Esophagus muscularis mucosa (tissue), 4 donors: ENCODE results near the gene SBNO2. TPM values are rescaled to one million over a fixed set of nuclear protein-coding genes. Genes with fewer than 3 reads are reported as not detected.

ENCODE experiments used
- DNase-seq: peaks from one replicate; pipeline ENCODE4 v3.0.0-alpha.2; 2017; ENCODE audit errors: extremely low spot score
- H3K27ac ChIP-seq, 4 donors: fragments of 200-600 bp; sonication (generic); replicated peaks in 1 of 4; 1 replicate in 3 of 4; 2 replicates in 1 of 4; pipeline ENCODE4 v1.5.1; 2016 to 2019; ENCODE audit warnings: mild to moderate bottlenecking in 1 of 4
- H3K27me3 ChIP-seq, 4 donors: fragments of 200-600 bp; sonication (generic); one replicate each; pipeline versions ENCODE4 v1.5.1 to v1.6.0; 2016 to 2019
- H3K36me3 ChIP-seq, 4 donors: fragments of 200-600 bp; sonication (generic); one replicate each; pipeline ENCODE4 v1.5.1; 2016 to 2019
- H3K4me1 ChIP-seq, 4 donors: fragments of 200-600 bp; sonication (generic); one replicate each; pipeline ENCODE4 v1.5.1; 2016 to 2019
- H3K4me3 ChIP-seq, 4 donors: fragments of 200-600 bp; sonication (generic); 1 replicate in 2 of 4; 2 replicates in 2 of 4; pipeline ENCODE4 v1.5.1; 2016 to 2019; ENCODE audit warnings: mild to moderate bottlenecking in 4 of 4, moderate library complexity in 1 of 4
- H3K9me3 ChIP-seq, 4 donors: fragments of 200-600 bp; sonication (generic); 1 replicate in 3 of 4; 2 replicates in 1 of 4; pipeline ENCODE4 v1.5.1; 2016 to 2019
- CTCF ChIP-seq, 3 experiments: fragments of 200-600 bp in 2 of 3; fragments of 450-650 bp in 1 of 3; sonication (generic) in 2 of 3; IDR thresholded peaks; one replicate each; pipeline ENCODE4 v1.5.1; 2017 to 2019; ENCODE audit warnings: antibody characterized with exemption in 3 of 3, mild to moderate bottlenecking in 2 of 3, moderate library complexity in 1 of 3
- EP300 ChIP-seq: sonication (generic); formaldehyde crosslinking; IDR thresholded peaks from one replicate; pipeline ENCODE4 v1.6.1; 2017; ENCODE audit warnings: antibody characterized with exemption
- POLR2A ChIP-seq: fragments of 450-650 bp; IDR thresholded peaks from one replicate; pipeline ENCODE4 v1.6.1; 2017; ENCODE audit warnings: antibody characterized with exemption, moderate library complexity, mild to moderate bottlenecking, low read depth
- POLR2AphosphoS5 ChIP-seq, 2 donors: sonication (generic); formaldehyde crosslinking; IDR thresholded peaks; one replicate each; pipeline ENCODE4 v1.6.1; 2017; ENCODE audit warnings: antibody characterized with exemption in 2 of 2
- WGBS: methylation state at CpG from one replicate; pipeline ENCODE4 v1.1.5; 2018; 5-methylcytosine and 5-hydroxymethylcytosine counted together
- intact Hi-C: fragments of 100-400 bp; cut with DNase I; formaldehyde crosslinking; loops from one replicate; pipeline ENCODE4 v1.15.1; 2023
- total RNA-seq, 4 donors: library from RNA; depleted of rRNA; stranded (reverse); fragments of >200 nt; gene quantifications; one replicate each; pipeline versions ENCODE4 v1.1.0 to v1.2.1, GENCODE V29; 2016

Gene SBNO2
- total RNA-seq, 4 donors from 2014 or later = 16.2 to 141 (median 30.5) TPM

- Histone ChIP-seq H3K4me3 (no peak overlapping the region), H3K27ac (peak overlapping the region in 1 of 4 donors; percentile 8), H3K4me1 (peaks cover 12 to 61% (median 36%) of the 10 kb centered on the region in 4 donors), H3K36me3 (peaks cover 0 to 34% (median 19%) of the 10 kb centered on the region in 4 donors), H3K27me3 (no peaks in the 10 kb centered on the region), H3K9me3 (no peaks in the 10 kb centered on the region)
- TF ChIP-seq CTCF (IDR thresholded peaks at IDR 0.05) = no peak
- no peak for TF ChIP-seq EP300
- TF ChIP-seq POLR2AphosphoS5 (IDR thresholded peaks at IDR 0.05) = no peak
- TF ChIP-seq POLR2A = no peak
- no peak for DNase-seq
- intact Hi-C loops = no loop called here
- 95% methylated on average over 13 of the region's 26 CpGs for WGBS
Observed at GRCh38 chr19:1162404-1163282, 11.4 kb downstream of the SBNO2 start.

- H3K27ac ChIP-seq = peak overlapping the region in 1 of 4 donors; percentile 51
- 68% methylated on average over 3 of the region's 18 CpGs for WGBS
- no peaks in the 10 kb centered on the region for H3K9me3 ChIP-seq
- peaks cover 12 to 58% (median 31%) of the 10 kb centered on the region in 4 donors for H3K4me1 ChIP-seq
- H3K27me3 ChIP-seq = no peaks in the 10 kb centered on the region
- peaks cover 0 to 29% (median 21%) of the 10 kb centered on the region in 4 donors for H3K36me3 ChIP-seq
- DNase-seq = no peak
- intact Hi-C loops = no loop called here
- no peak for TF ChIP-seq EP300
- TF ChIP-seq CTCF (IDR thresholded peaks at IDR 0.05) = no peak
- TF ChIP-seq POLR2A = peak; percentile 36
- peak in 1 of 2 donors; percentile 7 for TF ChIP-seq POLR2AphosphoS5 (IDR thresholded peaks at IDR 0.05)
- no peak overlapping the region for H3K4me3 ChIP-seq
Observed at GRCh38 chr19:1161716-1162115, 12.4 kb downstream of the SBNO2 start.

- Histone ChIP-seq H3K4me3 (no peak overlapping the region), H3K27me3 (no peaks in the 10 kb centered on the region), H3K9me3 (no peaks in the 10 kb centered on the region), H3K4me1 (peaks cover 26 to 65% (median 44%) of the 10 kb centered on the region in 4 donors), H3K27ac (no peak overlapping the region), H3K36me3 (peaks cover 0 to 23% (median 16%) of the 10 kb centered on the region in 4 donors)
- intact Hi-C loops = no loop called here
- 93% methylated on average over 15 of the region's 31 CpGs for WGBS
- TF ChIP-seq CTCF (IDR thresholded peaks at IDR 0.05) (no peak), EP300 (no peak), POLR2AphosphoS5 (IDR thresholded peaks at IDR 0.05) (no peak), POLR2A (no peak)
- no peak for DNase-seq
Observed at GRCh38 chr19:1159864-1160595, 14.0 kb downstream of the SBNO2 start.

GRCh38 chr19:1158885-1159448 lies 15.1 kb downstream of the SBNO2 start:
- Histone ChIP-seq H3K27ac (no peak overlapping the region), H3K36me3 (peaks cover 0 to 26% (median 19%) of the 10 kb centered on the region in 4 donors), H3K27me3 (no peaks in the 10 kb centered on the region), H3K9me3 (no peaks in the 10 kb centered on the region), H3K4me1 (peaks cover 36 to 72% (median 52%) of the 10 kb centered on the region in 4 donors), H3K4me3 (no peak overlapping the region)
- intact Hi-C loops = no loop called here
- WGBS = 88% methylated on average over 24 of the region's 32 CpGs
- TF ChIP-seq CTCF (IDR thresholded peaks at IDR 0.05) (no peak), POLR2A (no peak), EP300 (no peak), POLR2AphosphoS5 (IDR thresholded peaks at IDR 0.05) (no peak)
- no peak for DNase-seq
